ENCODE results near the gene NPR2. TPM values are rescaled to one million over a fixed set of nuclear protein-coding genes. Genes with fewer than 3 reads are reported as not detected.

The NPR2 gene
- polyA plus RNA-seq, 2 of the 4 experiments (the other 2 are of a cell fraction), result 7.8 to 18.8 TPM

DNA sequence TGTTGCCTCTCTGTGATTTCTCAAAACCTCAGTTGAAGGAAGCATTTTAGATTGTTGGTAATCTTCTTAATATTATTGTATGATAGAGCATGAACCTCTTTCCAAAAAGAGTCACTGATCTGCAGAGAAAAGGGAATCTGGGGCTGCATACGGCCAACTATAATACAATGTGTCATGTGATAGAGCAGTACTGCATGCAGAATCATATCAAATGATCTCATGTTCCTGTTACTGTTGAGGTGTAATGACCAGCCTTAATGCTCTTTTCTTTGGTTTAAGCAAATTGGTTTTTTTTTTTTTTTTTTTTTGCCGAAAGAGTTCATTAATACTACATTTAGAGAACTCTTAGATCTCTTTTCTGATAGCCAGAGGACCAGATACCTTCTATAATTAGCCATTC lies 24.4 kb upstream of the NPR2 start (continued):
- TF ChIP-seq, protein P1, sequence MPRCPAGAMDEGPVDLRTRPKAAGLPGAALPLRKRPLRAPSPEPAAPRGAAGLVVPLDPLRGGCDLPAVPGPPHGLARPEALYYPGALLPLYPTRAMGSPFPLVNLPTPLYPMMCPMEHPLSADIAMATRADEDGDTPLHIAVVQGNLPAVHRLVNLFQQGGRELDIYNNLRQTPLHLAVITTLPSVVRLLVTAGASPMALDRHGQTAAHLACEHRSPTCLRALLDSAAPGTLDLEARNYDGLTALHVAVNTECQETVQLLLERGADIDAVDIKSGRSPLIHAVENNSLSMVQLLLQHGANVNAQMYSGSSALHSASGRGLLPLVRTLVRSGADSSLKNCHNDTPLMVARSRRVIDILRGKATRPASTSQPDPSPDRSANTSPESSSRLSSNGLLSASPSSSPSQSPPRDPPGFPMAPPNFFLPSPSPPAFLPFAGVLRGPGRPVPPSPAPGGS (IDR thresholded peaks at IDR 0.05), result no peak
- no peak for TF ChIP-seq POLR2A (IDR thresholded peaks at IDR 0.05; ENCODE audit: low read length)

DNA sequence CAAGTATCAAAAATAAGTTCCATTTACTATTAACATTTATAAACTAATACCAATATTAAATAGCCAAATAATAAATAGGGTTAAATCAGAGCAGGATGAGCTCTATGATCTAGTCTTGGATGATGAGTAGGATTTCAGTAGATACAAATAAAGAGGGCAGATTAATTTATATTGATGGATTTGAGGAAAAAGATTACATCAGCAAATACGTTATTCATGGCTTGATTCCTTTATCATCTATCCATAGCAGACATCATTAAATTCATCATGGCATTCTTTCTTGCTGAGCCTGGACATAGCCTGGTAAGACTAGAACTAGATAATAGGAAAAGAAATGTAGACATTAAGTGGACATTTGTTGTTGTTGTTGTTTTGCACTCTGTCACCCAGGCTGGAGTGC lies 23.9 kb upstream of the NPR2 start:
- H3K4me3 ChIP-seq, result no peak overlapping the region
- ChIA-PET POLR2A (interaction anchor here (0.6 to 0.7 kb wide), 2 partner anchors 9 to 164 kb away, joined by 3 to 4 read pairs; no protein-coding TSS in a partner anchor), CTCF (interaction anchor here (0.7 to 13.6 kb wide), 4 partner anchors 18 to 188 kb away, joined by 3 to 122 read pairs (median 4); no protein-coding TSS in a partner anchor)
- DNase-seq (ENCODE audit: low read depth in 1 of 2, low spot score in 1 of 2) (no peak), FAIRE-seq (no peak), ATAC-seq (no peak)
- 92% methylated on average over 1 of the region's 1 CpG for WGBS (ENCODE audit: missing lambda C conversion rate)
- H3K4me1 ChIP-seq, result peaks cover 23% of the 10 kb centered on the region
- H3K4me2 ChIP-seq, result no peak overlapping the region
- TF ChIP-seq HDAC2 (IDR thresholded peaks at IDR 0.05) (no peak), HOXB13 (CRISPR knock-in tag; IDR thresholded peaks at IDR 0.05; ENCODE audit: low read depth) (no peak), SMC3 (IDR thresholded peaks at IDR 0.05) (no peak), JUN (IDR thresholded peaks at IDR 0.05) (no peak), FOSB (CRISPR knock-in tag; IDR thresholded peaks at IDR 0.05) (no peak), MAFK (IDR thresholded peaks at IDR 0.05; ENCODE audit: partially characterized antibody) (peak; percentile 70)
- TF ChIP-seq, protein P2, sequence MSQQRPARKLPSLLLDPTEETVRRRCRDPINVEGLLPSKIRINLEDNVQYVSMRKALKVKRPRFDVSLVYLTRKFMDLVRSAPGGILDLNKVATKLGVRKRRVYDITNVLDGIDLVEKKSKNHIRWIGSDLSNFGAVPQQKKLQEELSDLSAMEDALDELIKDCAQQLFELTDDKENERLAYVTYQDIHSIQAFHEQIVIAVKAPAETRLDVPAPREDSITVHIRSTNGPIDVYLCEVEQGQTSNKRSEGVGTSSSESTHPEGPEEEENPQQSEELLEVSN (IDR thresholded peaks at IDR 0.05; ENCODE audit: borderline replicate concordance, low read depth), result no peak
- no peak overlapping the region for H3K27ac ChIP-seq
- H3K9me3 ChIP-seq, result no peaks in the 10 kb centered on the region

DNA sequence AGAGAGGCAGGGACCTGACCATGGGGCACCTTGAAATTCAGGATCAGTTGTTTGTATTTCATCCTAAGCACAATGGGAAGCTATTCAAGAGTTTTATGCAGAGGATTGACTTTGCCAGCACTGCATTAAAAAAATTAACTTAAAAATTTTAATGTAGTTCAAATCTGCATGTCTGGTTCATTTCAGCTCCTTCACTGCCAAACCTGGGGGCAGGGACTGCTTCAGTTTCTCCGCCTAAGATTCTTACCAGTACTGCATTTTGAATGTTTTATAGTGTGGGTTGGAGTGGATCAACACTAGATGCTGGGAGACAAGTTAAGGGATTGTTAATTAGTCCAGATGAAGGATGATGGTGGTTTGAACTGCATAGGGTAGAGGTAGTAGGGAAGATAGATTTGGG lies 21.6 kb upstream of the NPR2 start:
- FAIRE-seq, result no peak
- WGBS (ENCODE audit: missing lambda C conversion rate), result 88% methylated on average over 1 of the region's 1 CpG
- POLR2A ChIA-PET, result no interaction called here

More for the DNA sequence above, 21.6 kb upstream of the NPR2 start:
- DNase-seq (ENCODE audit: low read depth in 1 of 2, low spot score in 1 of 2), result no peak
- ATAC-seq, result no peak
- H3K4me1 ChIP-seq, result peaks cover 23% of the 10 kb centered on the region
- CTCF ChIA-PET, result interaction anchor here (0.8 to 13.6 kb wide), 8 partner anchors 12 to 74 kb away, joined by 3 to 122 read pairs (median 4); no protein-coding TSS in a partner anchor
- H3K4me3 ChIP-seq, result no peak overlapping the region
- H3K9me3 ChIP-seq, result no peaks in the 10 kb centered on the region
- TF ChIP-seq RCOR1 (IDR thresholded peaks at IDR 0.05; ENCODE audit: low read depth, low read length) (no peak), NR3C1 (IDR thresholded peaks at IDR 0.05) (no peak), ZFP36 (IDR thresholded peaks at IDR 0.05; ENCODE audit: borderline replicate concordance, partially characterized antibody) (no peak), SMC3 (IDR thresholded peaks at IDR 0.05) (no peak), CBX8 (IDR thresholded peaks at IDR 0.05) (no peak), SREBF2 (IDR thresholded peaks at IDR 0.05) (no peak), CBX2 (IDR thresholded peaks at IDR 0.05; ENCODE audit: borderline replicate concordance, low read depth) (no peak), EP300 (IDR thresholded peaks at IDR 0.05) (no peak), POLR2AphosphoS2 (conservative IDR thresholded peaks at IDR 0.05; ENCODE audit: low read length) (no peak), EHMT2 (IDR thresholded peaks at IDR 0.05; ENCODE audit: low read depth) (no peak), FOSL2 (IDR thresholded peaks at IDR 0.05) (no peak), FOSL2 (CRISPR knock-in tag; IDR thresholded peaks at IDR 0.05) (no peak), ESRRA (IDR thresholded peaks at IDR 0.05; ENCODE audit: borderline replicate concordance, low read length) (no peak), HOXB5 (CRISPR knock-in tag; IDR thresholded peaks at IDR 0.05) (no peak), TFCP2L1 (CRISPR knock-in tag; IDR thresholded peaks at IDR 0.05) (no peak), CEBPB (IDR thresholded peaks at IDR 0.05) (no peak)
- TF ChIP-seq, protein P3, sequence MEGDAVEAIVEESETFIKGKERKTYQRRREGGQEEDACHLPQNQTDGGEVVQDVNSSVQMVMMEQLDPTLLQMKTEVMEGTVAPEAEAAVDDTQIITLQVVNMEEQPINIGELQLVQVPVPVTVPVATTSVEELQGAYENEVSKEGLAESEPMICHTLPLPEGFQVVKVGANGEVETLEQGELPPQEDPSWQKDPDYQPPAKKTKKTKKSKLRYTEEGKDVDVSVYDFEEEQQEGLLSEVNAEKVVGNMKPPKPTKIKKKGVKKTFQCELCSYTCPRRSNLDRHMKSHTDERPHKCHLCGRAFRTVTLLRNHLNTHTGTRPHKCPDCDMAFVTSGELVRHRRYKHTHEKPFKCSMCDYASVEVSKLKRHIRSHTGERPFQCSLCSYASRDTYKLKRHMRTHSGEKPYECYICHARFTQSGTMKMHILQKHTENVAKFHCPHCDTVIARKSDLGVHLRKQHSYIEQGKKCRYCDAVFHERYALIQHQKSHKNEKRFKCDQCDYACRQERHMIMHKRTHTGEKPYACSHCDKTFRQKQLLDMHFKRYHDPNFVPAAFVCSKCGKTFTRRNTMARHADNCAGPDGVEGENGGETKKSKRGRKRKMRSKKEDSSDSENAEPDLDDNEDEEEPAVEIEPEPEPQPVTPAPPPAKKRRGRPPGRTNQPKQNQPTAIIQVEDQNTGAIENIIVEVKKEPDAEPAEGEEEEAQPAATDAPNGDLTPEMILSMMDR (IDR thresholded peaks at IDR 0.05), result no peak
- TF ChIP-seq, protein P4, sequence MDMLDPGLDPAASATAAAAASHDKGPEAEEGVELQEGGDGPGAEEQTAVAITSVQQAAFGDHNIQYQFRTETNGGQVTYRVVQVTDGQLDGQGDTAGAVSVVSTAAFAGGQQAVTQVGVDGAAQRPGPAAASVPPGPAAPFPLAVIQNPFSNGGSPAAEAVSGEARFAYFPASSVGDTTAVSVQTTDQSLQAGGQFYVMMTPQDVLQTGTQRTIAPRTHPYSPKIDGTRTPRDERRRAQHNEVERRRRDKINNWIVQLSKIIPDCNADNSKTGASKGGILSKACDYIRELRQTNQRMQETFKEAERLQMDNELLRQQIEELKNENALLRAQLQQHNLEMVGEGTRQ (IDR thresholded peaks at IDR 0.05), result no peak
- TF ChIP-seq, protein P2 (IDR thresholded peaks at IDR 0.05; ENCODE audit: borderline replicate concordance, low read depth), result no peak
- TF ChIP-seq, protein P5, sequence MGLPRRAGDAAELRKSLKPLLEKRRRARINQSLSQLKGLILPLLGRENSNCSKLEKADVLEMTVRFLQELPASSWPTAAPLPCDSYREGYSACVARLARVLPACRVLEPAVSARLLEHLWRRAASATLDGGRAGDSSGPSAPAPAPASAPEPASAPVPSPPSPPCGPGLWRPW (IDR thresholded peaks at IDR 0.05), result no peak
- H3K27ac ChIP-seq, result no peak overlapping the region
- H3K4me2 ChIP-seq, result no peak overlapping the region

Measured in A549 (cell line).